Astrocyte of the hippocampus (primary cell): Measurements from ENCODE around the gene MRPS5.
"Not testable (repeated sequence)": the region's sequence is repeated elsewhere in the genome, so short reads cannot be mapped to it uniquely, and the experiment has no call there.

Source experiments
- DNase-seq: peaks from one replicate; pipeline ENCODE4 v3.0.0; 2011; ENCODE audit warnings: low read depth, low spot score

Gene MRPS5

DNA sequence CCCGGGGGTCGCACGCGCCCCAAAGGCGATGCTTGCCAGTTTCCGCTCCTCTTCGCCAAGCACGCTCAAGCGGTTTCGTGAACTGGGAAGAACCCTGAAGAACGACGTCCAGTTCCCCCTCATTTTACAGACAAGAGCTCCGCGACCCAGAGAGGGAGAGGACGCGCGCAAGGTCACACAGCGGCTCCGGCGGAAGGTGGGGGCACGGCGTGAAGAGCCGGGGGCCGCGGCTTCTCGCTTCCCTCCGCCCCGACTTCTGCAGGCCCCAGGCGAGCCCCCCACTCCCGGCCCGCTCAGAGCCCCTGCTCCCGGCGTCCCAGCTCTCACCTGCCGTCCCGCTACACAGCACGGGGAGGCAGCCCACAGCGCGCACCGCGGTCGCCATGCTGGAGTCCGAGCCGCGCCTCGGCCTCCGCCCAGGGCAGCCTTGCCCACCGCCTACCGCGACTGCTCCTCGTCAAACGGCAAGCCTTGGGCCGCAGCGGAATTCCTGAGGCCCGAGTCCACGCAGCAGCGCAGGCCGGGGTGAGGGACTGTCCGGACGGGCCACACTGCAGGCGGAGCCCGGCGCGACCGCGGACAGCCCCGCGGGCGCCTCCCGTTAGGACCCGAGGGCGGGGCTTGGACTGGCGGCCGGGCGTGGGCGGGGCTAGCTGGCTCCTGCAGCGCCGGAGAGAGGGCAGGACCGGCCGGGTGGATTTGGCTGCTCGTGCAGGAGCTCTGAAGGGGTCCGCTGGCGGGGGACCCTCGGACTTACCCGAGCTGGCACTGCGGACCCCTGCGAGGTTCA, at the start of gene MRPS5:
Gene MRPS5 (minus strand): TSS at position 402 of the 790 bp plus-strand sequence. CDS start 17 bp downstream, at position 385.
- peak; percentile 91 for DNase-seq

DNA sequence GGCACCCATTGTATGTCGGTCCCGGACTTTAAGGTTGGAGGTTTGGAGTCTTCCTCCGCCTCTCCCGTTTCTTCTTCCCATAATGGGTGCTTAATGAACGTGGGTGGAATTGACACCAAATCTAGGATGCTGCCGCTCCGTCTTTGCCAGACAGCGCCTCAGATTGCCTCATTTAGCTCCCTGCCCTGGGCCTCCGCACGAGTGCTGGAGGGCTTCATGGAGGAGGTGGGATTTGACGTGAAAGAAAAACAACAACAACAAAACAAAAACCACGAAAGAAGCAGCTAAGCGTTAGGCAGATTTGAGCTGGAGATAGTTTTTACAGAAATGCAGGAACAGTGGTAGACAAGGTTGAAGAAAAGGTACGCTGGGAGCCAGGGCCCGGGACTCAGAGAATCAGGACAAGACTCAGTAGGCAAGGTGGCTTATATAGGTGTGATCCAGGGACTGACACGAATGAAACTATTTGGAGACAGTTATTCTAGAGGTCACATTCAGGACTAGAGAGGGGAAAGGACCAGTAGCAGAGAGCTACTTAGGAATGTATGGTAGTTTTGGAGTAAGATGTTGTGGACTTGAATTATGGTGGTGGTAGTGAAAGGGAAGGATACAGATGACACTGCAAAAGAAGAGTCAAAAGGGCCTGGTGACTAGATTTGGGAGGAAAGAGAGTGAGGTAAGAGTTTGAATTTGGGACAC, 44.6 kb upstream of the MRPS5 start:
- DNase-seq: no peak

DNA sequence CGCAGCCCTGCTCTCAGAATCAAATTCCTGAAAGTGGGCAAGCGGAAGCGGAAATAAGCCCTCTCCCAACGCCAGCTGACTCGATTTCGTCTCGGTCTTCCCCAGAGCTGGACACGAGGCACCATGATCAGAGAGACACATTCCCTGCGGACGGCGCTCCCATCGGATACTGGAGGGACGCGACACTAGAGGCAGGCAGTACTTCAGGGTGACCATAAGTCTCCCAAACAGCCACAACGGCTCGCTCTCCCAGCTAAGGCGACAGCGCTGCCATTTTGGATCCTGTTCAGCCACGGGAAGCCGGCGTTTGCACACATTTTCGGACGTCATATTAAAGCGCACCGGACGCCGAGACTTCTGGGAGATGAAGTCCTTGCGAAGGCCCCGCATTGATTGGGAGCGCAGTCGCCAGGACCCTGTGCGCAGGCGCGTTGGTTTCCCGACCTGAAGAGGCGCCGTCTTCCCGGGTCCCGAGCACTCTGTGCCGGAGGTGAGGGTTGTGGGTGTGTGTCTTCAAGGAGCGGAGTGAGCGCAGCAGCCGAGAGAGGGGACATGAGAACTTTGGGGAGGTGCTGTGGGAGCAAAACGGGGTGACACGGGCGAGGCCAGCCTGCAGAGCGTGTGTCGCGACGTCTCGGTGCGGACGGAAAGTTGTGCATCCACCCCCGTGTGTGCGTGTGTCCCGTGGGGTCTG, 43.9 kb upstream of the MRPS5 start, which contains the start of gene ZNF2:
Gene ZNF2 (plus strand): TSS at position 439 of the 694 bp plus-strand sequence. CDS start 10,418 bp downstream, outside the sequence.
- DNase-seq: peak; percentile 99

DNA sequence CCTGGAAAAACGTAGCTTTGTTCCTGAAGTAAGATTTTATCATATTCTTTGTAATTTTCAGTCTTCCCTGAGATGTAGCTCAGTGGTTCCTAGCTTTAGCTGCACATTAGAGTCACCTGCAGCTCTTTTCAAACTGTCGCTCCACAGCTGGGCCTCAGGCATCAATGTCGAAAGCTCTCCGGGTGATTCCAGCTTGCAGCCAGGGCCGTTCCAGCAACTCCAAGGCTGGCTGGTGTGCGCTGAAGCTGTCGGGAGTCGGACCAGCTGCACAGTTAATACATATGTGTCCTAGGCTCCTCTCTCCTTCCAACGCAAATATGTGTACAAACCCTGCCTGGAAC, 43.4 kb upstream of the MRPS5 start:
- no peak for DNase-seq

DNA sequence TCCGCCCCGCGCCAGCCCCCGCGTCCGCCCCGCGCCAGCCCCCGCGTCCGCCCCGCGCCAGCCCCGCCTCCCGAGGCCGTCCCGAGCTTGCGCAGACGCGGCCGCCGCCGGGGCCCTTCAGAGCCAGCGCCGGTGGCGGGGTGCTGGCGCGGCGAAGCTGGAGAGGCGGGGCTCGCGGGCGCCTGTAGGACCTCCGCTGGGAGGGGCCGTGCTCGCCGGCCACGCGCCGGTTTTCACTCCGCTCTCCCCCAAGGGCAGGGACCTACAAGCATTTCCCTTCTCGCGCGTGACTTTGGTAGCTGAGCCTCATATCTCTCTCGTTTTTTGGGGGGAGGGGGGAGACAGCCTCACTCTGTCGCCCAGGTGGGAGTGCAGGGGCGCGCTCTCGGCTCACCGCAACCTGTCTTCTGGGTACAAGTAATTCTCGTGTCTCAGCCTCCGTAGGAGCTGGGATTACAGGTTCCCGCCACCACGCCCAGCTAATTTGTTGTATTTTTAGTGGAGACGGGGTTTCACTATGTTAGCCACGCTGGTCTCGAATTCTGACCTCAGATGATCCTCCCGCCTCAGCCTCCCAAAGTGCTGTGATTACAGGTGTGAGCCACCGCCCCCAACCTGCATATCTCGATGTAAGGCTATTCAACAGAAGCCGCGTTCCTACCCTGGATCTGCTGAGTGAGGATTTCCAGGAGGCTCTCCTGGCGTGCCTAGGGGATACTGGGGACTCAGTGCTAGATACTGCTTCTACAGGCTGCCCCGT, 38.3 kb upstream of the MRPS5 start, which contains the start of gene ZNF514:
Gene ZNF514 (minus strand): TSS at position 159 of the 760 bp plus-strand sequence. CDS start 6,595 bp downstream, outside the sequence.
- DNase-seq: peak; percentile 89

DNA sequence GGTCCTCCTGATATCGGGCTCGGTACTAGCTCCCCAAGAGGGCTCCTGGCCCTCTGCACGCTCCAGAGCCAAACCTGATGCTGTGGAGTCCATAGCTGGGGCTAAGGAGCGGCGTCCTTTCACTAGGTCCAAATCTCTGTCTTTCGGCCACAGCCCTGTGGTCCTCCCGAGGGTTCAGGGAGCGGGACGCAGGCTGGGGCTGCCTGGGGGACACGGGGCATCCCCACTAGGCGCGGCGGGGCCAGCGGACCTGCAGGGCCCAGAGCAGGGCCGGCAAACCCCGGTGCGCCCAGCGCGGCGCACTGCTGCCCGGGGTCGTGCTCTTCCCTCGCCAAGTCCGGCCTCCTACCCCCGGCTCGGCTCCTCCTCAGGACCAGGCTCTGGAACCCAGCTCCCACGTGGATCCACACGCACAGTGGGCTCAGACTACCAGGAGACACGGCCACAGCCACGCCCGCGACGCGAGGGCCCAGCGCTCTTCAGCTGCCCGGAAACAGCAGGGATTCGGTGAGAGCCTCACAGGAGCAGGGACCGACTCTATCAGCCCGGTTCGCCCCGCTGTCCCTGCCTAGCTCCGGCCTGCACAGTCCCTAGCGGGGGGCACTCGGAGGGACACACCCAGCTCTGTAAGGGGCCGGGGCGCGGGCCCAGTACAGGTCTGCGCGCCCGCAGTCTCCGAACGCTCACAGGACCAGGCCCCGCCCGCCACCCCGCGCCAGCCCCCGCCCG, 37.4 kb upstream of the MRPS5 start:
- peak; percentile 70 for DNase-seq

DNA sequence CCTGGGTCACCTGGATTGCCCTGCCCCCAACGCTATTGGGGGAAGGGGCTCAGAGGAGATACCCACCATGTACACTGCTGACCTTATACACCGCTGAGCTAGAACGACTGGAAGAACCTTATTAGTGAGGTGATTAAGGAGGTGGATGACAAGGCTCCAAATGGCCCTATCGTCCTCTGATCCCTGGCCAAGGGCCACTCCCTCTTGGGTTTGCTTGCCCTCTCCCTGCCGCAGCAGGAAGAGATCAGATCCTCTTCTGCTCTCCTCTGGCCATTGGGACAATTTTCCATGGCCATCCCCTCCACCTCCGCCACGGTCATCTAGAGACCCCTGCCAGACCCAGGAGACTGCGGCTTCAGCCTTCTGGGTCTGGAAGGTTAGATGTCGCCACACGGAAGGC, 36.8 kb upstream of the MRPS5 start:
- no peak for DNase-seq

DNA sequence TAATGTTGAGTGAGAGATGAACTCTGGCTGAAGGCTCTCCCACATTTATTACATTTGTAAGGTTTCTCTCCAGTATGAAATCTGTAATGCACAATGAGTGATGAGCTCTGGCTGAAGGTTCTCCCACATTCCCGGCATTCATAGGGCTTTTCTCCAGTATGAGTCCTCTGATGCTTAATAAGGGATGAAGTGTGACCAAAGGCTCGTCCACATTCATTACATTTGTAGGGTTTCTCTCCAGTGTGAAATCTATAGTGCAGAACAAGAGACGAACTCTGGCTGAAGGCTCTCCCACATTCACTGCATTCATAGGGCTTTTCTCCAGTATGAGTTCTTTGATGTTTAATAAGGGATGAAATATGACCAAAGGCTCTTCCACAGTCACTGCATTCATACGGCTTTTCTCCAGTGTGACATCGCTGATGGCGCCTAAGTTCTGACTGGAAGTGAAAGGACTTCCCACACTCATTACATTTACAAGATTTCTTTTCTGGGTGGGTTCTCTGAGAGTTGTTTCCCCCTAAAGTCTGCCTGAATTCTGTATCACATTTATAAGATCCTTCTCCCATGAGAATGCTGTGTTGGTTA, 27.9 kb upstream of the MRPS5 start:
- DNase-seq: no peak

DNA sequence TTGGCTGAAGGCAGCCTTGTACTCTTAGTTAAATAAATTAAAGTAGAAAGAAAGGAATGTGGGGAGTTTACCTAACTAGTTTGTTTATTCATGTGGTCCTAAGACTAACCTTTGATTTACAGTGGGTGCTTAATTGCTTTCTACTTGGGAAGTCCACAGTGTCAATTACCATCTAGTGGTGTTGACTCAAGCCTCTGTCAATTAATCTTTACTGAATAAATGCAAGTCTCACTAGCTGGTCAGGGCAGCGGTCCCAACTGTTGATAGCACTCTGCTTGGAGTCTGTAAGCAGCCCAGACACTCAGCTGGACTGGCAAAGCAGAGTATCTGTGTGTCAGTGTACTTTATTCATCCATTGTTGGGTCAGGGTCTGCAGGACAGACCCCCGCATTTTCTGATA, 22.2 kb upstream of the MRPS5 start:
- DNase-seq: no peak

DNA sequence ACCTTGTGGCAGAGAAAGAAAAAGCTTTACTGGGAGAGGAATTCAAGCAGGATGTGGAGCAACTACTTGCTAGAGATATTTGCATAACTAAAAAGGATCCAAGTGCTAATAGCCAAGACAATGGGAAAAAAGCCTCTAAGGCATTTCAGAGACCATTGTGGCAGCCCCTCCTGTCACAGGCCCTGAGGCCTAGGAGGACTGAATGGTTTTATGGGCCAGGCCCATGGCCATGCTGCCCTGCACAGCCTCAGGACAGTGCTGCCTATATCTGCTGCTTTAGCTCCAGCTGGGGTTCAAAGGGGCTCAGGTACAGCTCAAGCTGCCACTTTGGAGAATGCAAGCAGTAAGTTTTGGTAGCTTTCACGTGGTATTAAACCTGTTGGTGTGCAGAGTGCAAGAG, 17.1 kb upstream of the MRPS5 start:
- no peak for DNase-seq

DNA sequence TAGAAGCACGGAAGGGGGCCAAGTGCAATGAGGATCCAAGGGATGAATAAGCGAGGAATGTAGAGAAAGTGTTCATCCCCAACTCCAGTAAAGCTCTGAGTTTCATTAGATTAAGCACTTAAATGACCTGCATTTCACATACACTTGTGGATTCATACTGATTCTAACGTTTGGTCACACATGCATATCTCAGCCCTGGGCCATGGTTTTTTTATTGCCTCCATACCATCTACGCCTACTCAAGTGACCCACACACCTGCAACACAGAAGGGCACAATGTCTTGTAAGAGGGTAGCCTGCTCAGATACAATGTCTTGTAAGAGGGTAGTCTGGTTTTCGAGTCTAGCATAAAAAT, 566 bp upstream of the MRPS5 start:
- DNase-seq: no peak

DNA sequence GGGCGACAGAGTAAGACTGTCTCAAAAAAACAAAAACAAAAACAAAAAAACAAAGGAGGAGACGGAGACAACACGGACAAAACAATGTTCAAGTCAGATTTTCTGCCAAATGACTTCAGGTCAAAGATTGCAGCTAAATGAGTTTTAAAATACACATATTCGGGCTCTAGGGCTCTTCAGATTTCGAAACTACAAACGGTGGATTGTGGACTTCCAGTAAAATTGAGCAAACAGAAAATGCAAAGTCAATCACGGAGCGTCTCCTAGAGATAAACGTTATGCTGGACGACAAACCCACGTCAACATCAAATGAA, 558 bp downstream of the MRPS5 start:
- DNase-seq: no peak

DNA sequence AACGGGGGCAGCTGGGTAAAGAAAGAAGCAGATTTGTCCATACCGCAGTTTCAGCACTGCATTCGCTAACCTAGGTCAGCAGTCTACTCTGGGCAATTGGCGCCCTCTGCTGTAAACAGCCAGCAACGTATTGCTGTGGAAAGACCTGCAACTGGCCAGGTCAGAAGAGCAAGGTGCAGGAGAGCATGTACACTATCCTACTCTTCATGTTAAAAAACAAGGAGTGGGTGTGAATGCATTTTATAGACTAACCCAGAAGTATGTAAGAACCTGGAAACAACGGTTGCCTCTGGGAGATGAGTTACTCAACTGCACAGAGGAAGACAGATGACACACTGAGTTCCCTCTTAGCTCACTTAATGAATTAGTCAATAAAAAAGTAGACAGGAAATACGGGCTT, 6.2 kb downstream of the MRPS5 start:
- DNase-seq: peak; percentile 83

DNA sequence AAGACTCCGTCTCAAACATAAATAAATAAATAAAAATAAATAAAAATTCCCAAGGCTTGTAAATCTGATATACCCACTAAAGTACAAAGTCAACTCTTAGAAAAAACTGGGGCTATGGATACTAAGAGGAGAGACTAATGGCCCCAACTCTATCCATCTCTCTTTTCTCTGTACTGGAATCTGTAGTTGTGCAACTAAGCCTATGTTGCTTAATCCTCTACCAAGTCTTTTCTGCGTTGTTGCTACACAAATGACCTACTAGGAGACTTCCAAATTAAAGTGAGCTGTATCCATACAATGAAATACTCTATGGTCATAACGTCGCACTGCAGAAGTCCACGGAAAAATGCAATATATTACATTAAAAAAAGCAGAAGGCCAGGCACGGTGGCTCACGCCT, 8.1 kb downstream of the MRPS5 start:
- no peak for DNase-seq

DNA sequence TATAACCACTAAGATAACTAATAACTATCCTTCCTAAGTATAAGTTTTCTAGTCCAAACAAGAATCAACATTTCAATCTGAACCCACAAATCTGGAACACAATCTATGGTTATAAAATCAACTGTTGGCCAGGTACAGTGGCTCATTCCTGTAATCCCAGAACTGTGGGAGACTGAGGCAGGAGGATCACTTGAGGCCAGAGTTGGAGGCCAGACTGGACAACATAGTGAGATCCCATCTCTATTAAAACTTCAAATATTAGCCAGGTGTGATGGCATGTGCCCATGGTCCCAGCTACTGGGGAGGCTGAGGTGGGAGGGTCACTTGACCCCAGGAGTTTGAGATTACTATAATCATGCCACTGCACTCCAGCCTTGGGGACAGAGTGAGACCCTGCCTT, 11.2 kb downstream of the MRPS5 start:
- DNase-seq: no peak

DNA sequence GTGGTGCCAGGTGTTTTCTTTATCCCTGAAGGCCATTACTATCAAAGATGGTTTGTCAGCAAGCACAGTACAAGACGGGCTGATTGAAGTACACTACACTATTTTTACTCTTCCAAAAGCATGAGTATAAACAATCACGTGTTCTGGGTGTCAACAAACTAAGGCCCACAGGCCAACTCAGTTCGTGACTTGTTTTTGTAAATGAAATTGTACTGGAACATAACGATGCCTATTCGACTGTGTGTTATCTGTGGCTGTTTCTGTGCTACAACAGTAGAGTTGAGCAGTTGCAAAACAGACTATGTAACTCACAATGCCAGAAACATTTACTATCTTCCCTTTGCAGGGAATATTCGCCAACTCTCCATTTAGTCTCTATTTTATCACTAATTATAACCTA, 12.3 kb downstream of the MRPS5 start:
- no peak for DNase-seq

DNA sequence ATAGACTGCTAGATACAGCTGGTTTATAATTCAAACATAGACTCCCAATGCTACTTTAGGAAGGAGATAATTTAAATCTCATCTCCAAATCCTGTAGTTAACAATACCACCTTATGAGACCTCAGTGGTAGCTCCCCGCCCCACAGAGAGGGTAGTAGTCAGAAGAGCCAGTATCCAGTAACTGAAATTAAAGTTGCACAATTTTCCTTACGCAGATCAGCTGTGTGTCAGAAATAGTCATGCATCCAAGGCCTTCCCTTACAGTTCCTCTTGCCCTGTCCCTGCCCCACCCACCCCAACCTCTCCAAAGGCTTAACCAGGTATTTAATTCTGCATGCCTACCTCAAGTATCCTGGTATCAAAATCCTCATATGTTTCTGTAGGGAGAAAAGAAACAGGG, 15.5 kb downstream of the MRPS5 start:
- DNase-seq: no peak

DNA sequence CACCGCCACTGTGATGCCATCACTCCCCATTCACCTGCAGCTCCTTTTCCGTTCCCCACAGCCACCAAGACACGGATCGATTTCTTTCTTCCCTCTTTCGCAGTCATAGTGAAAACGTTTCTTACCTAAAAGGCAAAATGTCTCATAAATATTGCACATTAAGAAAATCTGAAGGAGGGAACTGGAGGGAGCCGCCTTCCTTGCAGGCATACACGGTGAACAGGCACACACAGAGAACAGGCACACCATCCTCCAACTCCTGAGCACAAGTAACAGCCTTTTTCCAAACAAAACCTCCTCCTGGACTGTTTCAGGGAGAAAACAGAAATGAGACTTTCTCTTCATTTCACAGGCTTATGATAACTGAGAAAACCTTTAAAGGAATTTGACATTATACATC, 17.0 kb downstream of the MRPS5 start:
- no peak for DNase-seq

DNA sequence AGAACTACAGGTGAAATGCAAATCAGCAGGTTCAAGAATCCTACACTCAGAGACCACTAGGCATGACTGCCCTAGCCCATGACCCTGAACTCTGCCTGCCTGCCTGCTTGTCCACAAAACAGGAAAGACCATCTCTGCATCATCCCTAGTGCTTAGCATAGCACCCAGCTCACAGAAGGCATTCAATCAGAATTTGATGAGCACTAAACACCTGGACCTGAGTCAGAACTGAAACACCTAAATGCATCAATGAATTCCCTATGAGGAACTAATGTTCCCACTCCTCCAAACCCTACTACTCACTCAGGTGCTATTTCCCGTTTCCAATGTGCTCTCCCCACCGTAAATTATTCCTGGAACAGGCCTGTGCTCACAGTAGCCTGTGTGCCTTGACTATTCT, 21.7 kb downstream of the MRPS5 start:
- no peak for DNase-seq

DNA sequence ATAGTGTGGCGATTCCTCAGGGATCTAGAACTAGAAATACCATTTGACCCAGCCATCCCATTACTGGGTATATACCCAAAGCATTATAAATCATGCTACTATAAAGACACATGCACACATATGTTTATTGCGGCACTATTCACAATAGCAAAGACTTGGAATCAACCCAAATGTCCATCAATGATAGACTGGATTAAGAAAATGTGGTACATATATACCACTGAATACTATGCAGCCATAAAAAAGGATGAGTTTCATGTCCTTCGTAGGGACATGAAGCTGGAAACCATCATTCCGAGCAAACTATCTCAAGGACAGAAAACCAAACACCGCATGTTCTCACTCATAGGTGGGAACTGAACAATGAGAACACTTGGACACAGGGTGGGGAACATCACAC, 23.3 kb downstream of the MRPS5 start:
- not testable (repeated sequence) for DNase-seq
